ACC112 (cell line): ENCODE data around the gene LIPF.
"Not testable (repeated sequence)": the region's sequence is repeated elsewhere in the genome, so short reads cannot be mapped to it uniquely, and the experiment has no call there.

Experiments
- H2AFZ ChIP-seq: fragments of 200-600 bp; sonication (generic); one replicate; pipeline ENCODE4 v1.6.0; 2017; ENCODE audit warnings: antibody characterized with exemption, low read length; ENCODE audit not compliant: unreplicated experiment
- H3K27ac ChIP-seq: fragments of 200-600 bp; sonication (generic); 2 replicates; pipeline ENCODE4 v1.5.1; 2014; ENCODE audit warnings: low read depth, mild to moderate bottlenecking, antibody characterized with exemption, low read length, moderate library complexity
- H3K27me3 ChIP-seq: fragments of 200-600 bp; sonication (generic); 2 replicates; pipeline ENCODE4 v1.6.1; 2014; ENCODE audit warnings: mild to moderate bottlenecking, antibody characterized with exemption, low read length, moderate library complexity, mixed read lengths; ENCODE audit not compliant: insufficient read depth
- H3K36me3 ChIP-seq: fragments of 200-600 bp; sonication (generic); 2 replicates; pipeline ENCODE4 v1.6.1; 2016; ENCODE audit warnings: mild to moderate bottlenecking, antibody characterized with exemption, low read length, moderate library complexity, mixed read lengths; ENCODE audit not compliant: insufficient read depth
- H3K4me1 ChIP-seq: fragments of 200-600 bp; sonication (generic); one replicate; pipeline ENCODE4 v1.6.1; 2016; ENCODE audit warnings: low read length, mixed read lengths; ENCODE audit not compliant: insufficient read depth, unreplicated experiment, control insufficient read depth
- H3K4me3 ChIP-seq: fragments of 200-600 bp; sonication (generic); 2 replicates; pipeline ENCODE4 v1.5.1; 2014; ENCODE audit warnings: mild to moderate bottlenecking, low read depth, low read length
- H3K79me2 ChIP-seq: fragments of 200-600 bp; sonication (generic); one replicate; pipeline ENCODE4 v1.6.0; 2016; ENCODE audit warnings: low read length; ENCODE audit not compliant: control insufficient read depth, unreplicated experiment, insufficient read depth

LIPF gene

GRCh38 chr10:88676283-88677060, 12.2 kb downstream of the LIPF start:
- peaks cover 2% of the 10 kb centered on the region for H3K4me1 ChIP-seq
- no peaks in the 10 kb centered on the region for H3K36me3 ChIP-seq
- no peak overlapping the region for H2AFZ ChIP-seq
- no peak overlapping the region for H3K27ac ChIP-seq
- H3K27me3 ChIP-seq: no peaks in the 10 kb centered on the region
- no peaks in the 10 kb centered on the region for H3K79me2 ChIP-seq
- no peak overlapping the region for H3K4me3 ChIP-seq

GRCh38 chr10:88680958-88681357, 16.7 kb downstream of the LIPF start:
- H3K4me3 ChIP-seq: no peak overlapping the region
- H3K4me1 ChIP-seq: peaks cover 2% of the 10 kb centered on the region
- no peak overlapping the region for H3K27ac ChIP-seq
- no peaks in the 10 kb centered on the region for H3K27me3 ChIP-seq
- no peaks in the 10 kb centered on the region for H3K36me3 ChIP-seq
- no peak overlapping the region for H2AFZ ChIP-seq
- no peaks in the 10 kb centered on the region for H3K79me2 ChIP-seq

- H3K27me3 ChIP-seq: no peaks in the 10 kb centered on the region
- H2AFZ ChIP-seq: no peak overlapping the region
- H3K27ac ChIP-seq: no peak overlapping the region
- no peak overlapping the region for H3K4me3 ChIP-seq
- H3K36me3 ChIP-seq: no peaks in the 10 kb centered on the region
- H3K79me2 ChIP-seq: no peaks in the 10 kb centered on the region
- H3K4me1 ChIP-seq: peaks cover 2% of the 10 kb centered on the region
Observed at GRCh38 chr10:88682491-88682890, 18.2 kb downstream of the LIPF start.

GRCh38 chr10:88687853-88688467, 23.7 kb downstream of the LIPF start:
- Histone ChIP-seq H3K79me2 (no peaks in the 10 kb centered on the region), H3K4me1 (no peaks in the 10 kb centered on the region), H3K27me3 (no peaks in the 10 kb centered on the region), H3K4me3 (no peak overlapping the region), H3K27ac (no peak overlapping the region), H3K36me3 (no peaks in the 10 kb centered on the region), H2AFZ (no peak overlapping the region)

GRCh38 chr10:88689366-88689765, 25.1 kb downstream of the LIPF start:
- no peaks in the 10 kb centered on the region for H3K4me1 ChIP-seq
- H3K79me2 ChIP-seq: no peaks in the 10 kb centered on the region
- no peaks in the 10 kb centered on the region for H3K27me3 ChIP-seq
- no peak overlapping the region for H3K27ac ChIP-seq
- no peak overlapping the region for H3K4me3 ChIP-seq
- H2AFZ ChIP-seq: no peak overlapping the region
- no peaks in the 10 kb centered on the region for H3K36me3 ChIP-seq

GRCh38 chr10:88693392-88694020, 29.3 kb downstream of the LIPF start:
- Histone ChIP-seq H3K27ac (no peak overlapping the region), H3K27me3 (no peaks in the 10 kb centered on the region), H2AFZ (no peak overlapping the region)

GRCh38 chr10:88702848-88703597, 38.8 kb downstream of the LIPF start:
- Histone ChIP-seq H3K27ac (no peak overlapping the region), H3K79me2 (no peaks in the 10 kb centered on the region), H3K27me3 (no peaks in the 10 kb centered on the region), H3K4me1 (peaks cover 16% of the 10 kb centered on the region), H2AFZ (no peak overlapping the region), H3K4me3 (no peak overlapping the region), H3K36me3 (no peaks in the 10 kb centered on the region)

More at GRCh38 chr10:88693392-88694020, 29.3 kb downstream of the LIPF start:
- Histone ChIP-seq H3K36me3 (no peaks in the 10 kb centered on the region), H3K4me1 (no peaks in the 10 kb centered on the region), H3K79me2 (no peaks in the 10 kb centered on the region), H3K4me3 (no peak overlapping the region)

- Histone ChIP-seq H2AFZ (no peak within 1 kb of the TSS), H3K27ac (no peak within 1 kb of the TSS), H3K79me2 (no peaks in the 10 kb centered on the region), H3K4me3 (no peak within 1 kb of the TSS), H3K36me3 (no peaks in the 10 kb centered on the region), H3K27me3 (no peaks in the 10 kb centered on the region), H3K4me1 (peaks cover 22% of the 10 kb centered on the region)
Observed at GRCh38 chr10:88705958-88706357, 41.7 kb downstream of the LIPF start, which contains the start of gene LIPK. LIPK (plus strand) TSS chr10:88706249; CDS start chr10:88724544, 18,295 bp downstream.

GRCh38 chr10:88707429-88708155, 43.4 kb downstream of the LIPF start:
- Histone ChIP-seq H3K4me1 (peaks cover 25% of the 10 kb centered on the region), H3K4me3 (no peak overlapping the region), H3K36me3 (no peaks in the 10 kb centered on the region), H3K79me2 (no peaks in the 10 kb centered on the region), H3K27ac (no peak overlapping the region), H2AFZ (no peak overlapping the region), H3K27me3 (no peaks in the 10 kb centered on the region)

GRCh38 chr10:88709361-88709760, 45.1 kb downstream of the LIPF start:
- H3K79me2 ChIP-seq, H3K27me3 ChIP-seq, H3K4me3 ChIP-seq, H2AFZ ChIP-seq, H3K36me3 ChIP-seq, H3K27ac ChIP-seq: not testable (repeated sequence)
- H3K4me1 ChIP-seq: peaks cover 25% of the 10 kb centered on the region
